Right cardiac atrium (tissue), 5 donors: Measurements from ENCODE around the gene PIK3R1. TPM values are rescaled to one million over a fixed set of nuclear protein-coding genes. Genes with fewer than 3 reads are reported as not detected.
A peak's percentile ranks its signal among the peaks of the same experiment; 100 is the strongest.

Experiments used
- ATAC-seq, 2 donors: fragments of 200-7000 bp; cut with Tn5 transposase; one replicate each; pipeline versions ENCODE4 v1.8.0 to v1.9.1; 2020; ENCODE audit warnings: moderate library complexity in 2 of 2, mild to moderate bottlenecking in 1 of 2
- DNase-seq, 3 donors: peaks; one replicate each; pipeline ENCODE4 v3.0.0-alpha.2; 2020
- H3K27ac ChIP-seq: one replicate; pipeline ENCODE4 v1.5.1; 2013; ENCODE audit warnings: mild to moderate bottlenecking, low read length, control low read depth, moderate library complexity
- H3K27me3 ChIP-seq: one replicate; pipeline ENCODE4 v1.6.1; 2013; ENCODE audit not compliant: control insufficient read depth, insufficient read depth
- H3K4me1 ChIP-seq: one replicate; pipeline ENCODE4 v1.6.1; 2013; ENCODE audit warnings: low read length; ENCODE audit not compliant: control insufficient read depth, insufficient read depth
- H3K4me3 ChIP-seq: one replicate; pipeline ENCODE4 v1.5.1; 2013; ENCODE audit warnings: low read length, control low read depth
- H3K9me3 ChIP-seq: one replicate; pipeline ENCODE4 v1.6.1; 2013; ENCODE audit warnings: low read length; ENCODE audit not compliant: control insufficient read depth
- WGBS: extraction: QIAGEN DNeasy Blood & Tissue Kit; methylation state at CpG from one replicate; pipeline ENCODE4 v1.1.7; 2013; 5-methylcytosine and 5-hydroxymethylcytosine counted together
- intact Hi-C, 4 donors: fragments of 100-400 bp; cut with DNase I; formaldehyde crosslinking; loops; one replicate each; pipeline versions ENCODE4 v1.11.0 to v1.14.0; 2022 to 2023
- long read RNA-seq, 4 donors: library from polyadenylated mRNA; unstranded; transcript quantifications; one replicate each; pipeline ENCODE4 v2.0.0, GENCODE V29; 2020 to 2021
- polyA plus RNA-seq: library from polyadenylated mRNA; stranded (reverse); fragments of 200-250 nt; gene quantifications from one replicate; pipeline ENCODE4 v1.2.3, GENCODE V29; 2013
- total RNA-seq, 4 donors: library from RNA; stranded (reverse); fragmentation: NEBNext Ultra II Directional; extraction: Animal tissue kit (Norgen Biotek cat#: 25700); gene quantifications; one replicate each; pipeline ENCODE4 v1.2.1, GENCODE V29; 2021
- donor health status: healthy with polysubstance abuse.
- donor health status: DM: no; HTN: yes; CAD: no.
- donor health status: DM: no; HTN: no; CAD: no.
- donor health status: DM: no; HTN: yes; CAD: no; lungs with severe emphysema.
- donor health status: DM: yes; HTN: yes; CAD: no.

The PIK3R1 gene
- 100 to 1,000 TPM in 3 of 4 donors, 10 to 100 TPM in 1; 64.9 to 170 (median 116) TPM for total RNA-seq
- 29.7 TPM for polyA plus RNA-seq
- long read RNA-seq, donor 1, full-length matches to known transcripts: 85 of 135 reads
- long read RNA-seq, donor 1, partial matches to known transcripts: 35 of 135 reads
- long read RNA-seq, donor 1, other reads (novel, unspliced or antisense): 15 of 135 reads
- long read RNA-seq, donor 2, full-length matches to known transcripts: 27 of 43 reads
- long read RNA-seq, donor 2, partial matches to known transcripts: 7 of 43 reads
- long read RNA-seq, donor 2, other reads (novel, unspliced or antisense): 9 of 43 reads
- long read RNA-seq, donor 3, full-length matches to known transcripts: 36 of 50 reads
- long read RNA-seq, donor 3, partial matches to known transcripts: 12 of 50 reads
- long read RNA-seq, donor 3, other reads (novel, unspliced or antisense): 2 of 50 reads
- long read RNA-seq, donor 4, full-length matches to known transcripts: 22 of 41 reads
- long read RNA-seq, donor 4, partial matches to known transcripts: 10 of 41 reads
- long read RNA-seq, donor 4, other reads (novel, unspliced or antisense): 9 of 41 reads

- Histone ChIP-seq H3K4me3 (peak within 1 kb of the TSS; percentile 80), H3K27ac (peak within 1 kb of the TSS; percentile 96), H3K4me1 (peaks cover 5% of the 10 kb centered on the region), H3K27me3 (no peaks in the 10 kb centered on the region), H3K9me3 (no peaks in the 10 kb centered on the region)
- under 1% methylated on average over 78 of the region's 78 CpGs for WGBS
- intact Hi-C loops: loop anchor here in 2 of 4 donors (10.0 kb wide), 3 partner anchors 49 to 181 kb away; no protein-coding TSS in a partner anchor
- ATAC-seq: peak; percentile 97 to 98
- peak; percentile 96 to 99 (median 99) for DNase-seq
Measured at GRCh38 chr5:68215208-68215897, at the start of gene PIK3R1. Gene PIK3R1 (plus strand): TSS chr5:68215756. CDS start chr5:68226676, 10,920 bp downstream.

- H3K27ac ChIP-seq: no peak overlapping the region
- no peak for ATAC-seq
- no peaks in the 10 kb centered on the region for H3K27me3 ChIP-seq
- no peak for DNase-seq
- H3K9me3 ChIP-seq: no peaks in the 10 kb centered on the region
- intact Hi-C loops: no loop called here
- H3K4me3 ChIP-seq: no peak overlapping the region
- H3K4me1 ChIP-seq: peaks cover 4% of the 10 kb centered on the region
- WGBS: 98% methylated on average over 4 of the region's 4 CpGs
Measured at GRCh38 chr5:68167195-68167651, 48.3 kb upstream of the PIK3R1 start.

- no peak overlapping the region for H3K27ac ChIP-seq
- H3K4me3 ChIP-seq: no peak overlapping the region
- WGBS: 63% methylated on average over 1 of the region's 1 CpG
Measured at GRCh38 chr5:68169903-68170302, 45.7 kb upstream of the PIK3R1 start.

GRCh38 chr5:68170826-68171558 is 44.6 kb upstream of the PIK3R1 start:
- no peaks in the 10 kb centered on the region for H3K27me3 ChIP-seq
- H3K27ac ChIP-seq: peak overlapping the region; percentile 83
- intact Hi-C loops: no loop called here
- WGBS: 35% methylated on average over 10 of the region's 10 CpGs
- no peaks in the 10 kb centered on the region for H3K9me3 ChIP-seq
- DNase-seq: peak; percentile 73 to 87 (median 79)
- ATAC-seq: peak; percentile 94 to 98
- H3K4me3 ChIP-seq: no peak overlapping the region
- peaks cover 8% of the 10 kb centered on the region for H3K4me1 ChIP-seq

More at GRCh38 chr5:68169903-68170302, 45.7 kb upstream of the PIK3R1 start:
- DNase-seq: peak in 1 of 3 donors; percentile 75
- intact Hi-C loops: no loop called here
- H3K4me1 ChIP-seq: peaks cover 8% of the 10 kb centered on the region
- no peaks in the 10 kb centered on the region for H3K27me3 ChIP-seq
- ATAC-seq: peak in 1 of 2 donors; percentile 59
- H3K9me3 ChIP-seq: no peaks in the 10 kb centered on the region

- Histone ChIP-seq H3K4me1 (peaks cover 8% of the 10 kb centered on the region), H3K27me3 (no peaks in the 10 kb centered on the region), H3K27ac (peak overlapping the region; percentile 29), H3K9me3 (no peaks in the 10 kb centered on the region), H3K4me3 (no peak overlapping the region)
- intact Hi-C loops: no loop called here
- WGBS: 43% methylated on average over 2 of the region's 2 CpGs
- DNase-seq (peak in 1 of 3 donors; percentile 67), ATAC-seq (no peak)
Measured at GRCh38 chr5:68172314-68172713, 43.2 kb upstream of the PIK3R1 start.

- Histone ChIP-seq H3K4me1 (peaks cover 8% of the 10 kb centered on the region), H3K9me3 (no peaks in the 10 kb centered on the region), H3K4me3 (no peak overlapping the region), H3K27ac (no peak overlapping the region), H3K27me3 (no peaks in the 10 kb centered on the region)
- 71% methylated on average over 3 of the region's 3 CpGs for WGBS
- ATAC-seq (peak; percentile 37 to 48), DNase-seq (no peak)
- intact Hi-C loops: no loop called here
Measured at GRCh38 chr5:68173007-68173406, 42.5 kb upstream of the PIK3R1 start.

- Histone ChIP-seq H3K4me3 (no peak overlapping the region), H3K27ac (no peak overlapping the region), H3K27me3 (no peaks in the 10 kb centered on the region), H3K9me3 (no peaks in the 10 kb centered on the region), H3K4me1 (peaks cover 5% of the 10 kb centered on the region)
- intact Hi-C loops: no loop called here
- DNase-seq (no peak), ATAC-seq (no peak)
- 97% methylated on average over 6 of the region's 6 CpGs for WGBS
Measured at GRCh38 chr5:68176253-68176652, 39.3 kb upstream of the PIK3R1 start.

GRCh38 chr5:68176802-68177479 is 38.6 kb upstream of the PIK3R1 start:
- H3K4me1 ChIP-seq: peaks cover 4% of the 10 kb centered on the region
- H3K27me3 ChIP-seq: no peaks in the 10 kb centered on the region
- no peak overlapping the region for H3K27ac ChIP-seq
- 96% methylated on average over 7 of the region's 7 CpGs for WGBS
- intact Hi-C loops: no loop called here
- DNase-seq (no peak), ATAC-seq (no peak)
- H3K9me3 ChIP-seq: no peaks in the 10 kb centered on the region
- H3K4me3 ChIP-seq: no peak overlapping the region

- intact Hi-C loops: no loop called here
- Histone ChIP-seq H3K27me3 (no peaks in the 10 kb centered on the region), H3K9me3 (no peaks in the 10 kb centered on the region), H3K4me1 (no peaks in the 10 kb centered on the region), H3K4me3 (no peak overlapping the region), H3K27ac (no peak overlapping the region)
- DNase-seq (no peak), ATAC-seq (no peak)
- 96% methylated on average over 11 of the region's 11 CpGs for WGBS
Measured at GRCh38 chr5:68177676-68178075, 37.9 kb upstream of the PIK3R1 start.

- 53% methylated on average over 2 of the region's 2 CpGs for WGBS
- Histone ChIP-seq H3K9me3 (no peaks in the 10 kb centered on the region), H3K4me1 (no peaks in the 10 kb centered on the region), H3K27ac (no peak overlapping the region), H3K4me3 (no peak overlapping the region), H3K27me3 (no peaks in the 10 kb centered on the region)
- no peak for ATAC-seq
- DNase-seq: no peak
- intact Hi-C loops: no loop called here
Measured at GRCh38 chr5:68178579-68178978, 37.0 kb upstream of the PIK3R1 start.
